Keratinocyte (primary cell): ENCODE measurements around the gene MELTF. TPM values are rescaled to one million over a fixed set of nuclear protein-coding genes. Genes with fewer than 3 reads are reported as not detected.

ENCODE experiments used
- DNase-seq: peaks from one replicate; pipeline ENCODE4 v3.0.0-alpha.2; 2011; ENCODE audit warnings: low read depth, missing footprints, low spot score
- FAIRE-seq: peaks from 2 replicates; lab custom pipeline; 2011; peaks lifted over from hg19 to GRCh38; lab: Jason Lieb, UNC
- H2AFZ ChIP-seq: 2 replicates; pipeline ENCODE4 v1.6.0; 2012; ENCODE audit warnings: low read length, control low read depth, inconsistent platforms; ENCODE audit not compliant: control insufficient read depth
- H3K27ac ChIP-seq: 2 replicates; pipeline ENCODE4 v1.5.1; 2011; ENCODE audit warnings: low read length; ENCODE audit not compliant: control insufficient read depth, insufficient read depth
- H3K27me3 ChIP-seq: 3 replicates; pipeline ENCODE4 v1.6.0; 2011; ENCODE audit warnings: low read length; ENCODE audit not compliant: control insufficient read depth, insufficient read depth; ENCODE audit errors: extremely low read depth
- H3K36me3 ChIP-seq, 2 experiments: 2 replicates in 1 of 2; 3 replicates in 1 of 2; pipeline ENCODE4 v1.5.1; 2011; ENCODE audit warnings: low read length in 2 of 2, mild to moderate bottlenecking in 1 of 2; ENCODE audit not compliant: control insufficient read depth in 2 of 2, insufficient read depth in 2 of 2; ENCODE audit errors: extremely low read depth in 1 of 2
- H3K4me1 ChIP-seq: 3 replicates; pipeline ENCODE4 v1.5.1; 2011; ENCODE audit warnings: low read length; ENCODE audit not compliant: control insufficient read depth, insufficient read depth; ENCODE audit errors: extremely low read depth
- H3K4me2 ChIP-seq: 3 replicates; pipeline ENCODE4 v1.6.0; 2011; ENCODE audit warnings: low read depth, low read length; ENCODE audit not compliant: control insufficient read depth, insufficient read depth; ENCODE audit errors: extremely low read depth
- H3K4me3 ChIP-seq, 3 experiments: fragments of 200-600 bp in 1 of 3; sonication (generic) in 1 of 3; 2 replicates in 2 of 3; 3 replicates in 1 of 3; pipeline ENCODE4 v1.5.1; 2011 to 2016; ENCODE audit warnings: low read length in 3 of 3, mild to moderate bottlenecking in 3 of 3, control low read depth in 2 of 3, inconsistent platforms in 1 of 3, low read depth in 1 of 3, mixed read lengths in 1 of 3, mixed run types in 1 of 3, moderate library complexity in 1 of 3; ENCODE audit not compliant: control insufficient read depth in 2 of 3, insufficient read depth in 2 of 3; ENCODE audit errors: extremely low read depth in 1 of 3
- H3K79me2 ChIP-seq: 2 replicates; pipeline ENCODE4 v1.6.0; 2012; ENCODE audit warnings: low read length; ENCODE audit not compliant: control insufficient read depth, insufficient read depth
- H3K9ac ChIP-seq: 3 replicates; pipeline ENCODE4 v1.6.0; 2011; ENCODE audit warnings: low read length; ENCODE audit not compliant: control insufficient read depth, insufficient read depth; ENCODE audit errors: extremely low read depth
- H3K9me1 ChIP-seq: 3 replicates; pipeline ENCODE4 v1.6.0; 2011; ENCODE audit warnings: low read length; ENCODE audit not compliant: control insufficient read depth, insufficient read depth; ENCODE audit errors: extremely low read depth
- H3K9me3 ChIP-seq: 2 replicates; pipeline ENCODE4 v1.5.1; 2012; ENCODE audit warnings: low read depth, low read length; ENCODE audit not compliant: control insufficient read depth
- H4K20me1 ChIP-seq: 3 replicates; pipeline ENCODE4 v1.6.0; 2011; ENCODE audit warnings: low read length; ENCODE audit not compliant: control insufficient read depth, insufficient read depth; ENCODE audit errors: extremely low read depth
- CTCF ChIP-seq, 3 experiments: IDR thresholded peaks in 1 of 3; conservative IDR thresholded peaks in 1 of 3; optimal IDR thresholded peaks in 1 of 3; 2 replicates in 2 of 3; 3 replicates in 1 of 3; pipeline versions ENCODE3 to v1.5.1; 2011; ENCODE audit warnings: low read length in 3 of 3, mild to moderate bottlenecking in 3 of 3, moderate library complexity in 2 of 3, control low read depth in 1 of 3, inconsistent platforms in 1 of 3; ENCODE audit not compliant: insufficient read depth in 2 of 3; ENCODE audit errors: extremely low read depth in 1 of 3
- EZH2 ChIP-seq: IDR thresholded peaks from one replicate; pipeline ENCODE4 v1.6.1; 2012; ENCODE audit warnings: inconsistent platforms, mild to moderate bottlenecking, low read length, moderate library complexity
- dilution Hi-C: fragments of 300-500 bp; cut with MboI; formaldehyde crosslinking; loops from one replicate; pipeline ENCODE4 v1.7.0; 2020; ENCODE audit warnings: low sequenced_read_pairs; ENCODE audit not compliant: extremely low pct_ligation_motif_present
- polyA plus RNA-seq, 5 experiments: library from polyadenylated mRNA; depleted of rRNA in 3 of 5; stranded (reverse) in 3 of 5; stranded (forward) in 1 of 5; unstranded in 1 of 5; fragments of >200 nt; gene quantifications; 1 replicate in 1 of 5; 2 replicates in 3 of 5; 3 replicates in 1 of 5; pipeline versions ENCODE4 v1.2.1 to v1.2.3, GENCODE V29; 2011 to 2012; ENCODE audit warnings: missing spikeins in 2 of 5, low read depth in 1 of 5, low replicate concordance in 1 of 5

Gene MELTF
- polyA plus RNA-seq, 1 donor (not counting 4 experiments of a cell fraction or from before 2014, with no cell fraction given): 6.0 TPM

GRCh38 chr3:197017003-197017402 is 12.6 kb downstream of the MELTF start:
- no peaks in the 10 kb centered on the region for H3K36me3 ChIP-seq
- H3K9me1 ChIP-seq: no peaks in the 10 kb centered on the region
- H3K27me3 ChIP-seq: no peaks in the 10 kb centered on the region
- no peaks in the 10 kb centered on the region for H4K20me1 ChIP-seq
- TF ChIP-seq CTCF (optimal IDR thresholded peaks at IDR 0.05 in 1 of 3, IDR thresholded peaks at IDR 0.05 in 1 of 3, conservative IDR thresholded peaks at IDR 0.05 in 1 of 3; ENCODE audit: extremely low read depth in 1 of 3, insufficient read depth in 2 of 3, low read length in 3 of 3) (no peak), EZH2 (no peak)
- H3K4me1 ChIP-seq: no peaks in the 10 kb centered on the region
- H3K4me3 ChIP-seq: no peak overlapping the region
- no peak overlapping the region for H3K27ac ChIP-seq
- no peak overlapping the region for H2AFZ ChIP-seq
- H3K9me3 ChIP-seq: no peaks in the 10 kb centered on the region
- H3K4me2 ChIP-seq: no peak overlapping the region
- dilution Hi-C loops: no loop called here
- FAIRE-seq (no peak), DNase-seq (no peak)
- no peak overlapping the region for H3K9ac ChIP-seq
- no peaks in the 10 kb centered on the region for H3K79me2 ChIP-seq

- dilution Hi-C loops: no loop called here
Observed at GRCh38 chr3:197015790-197016736, 13.6 kb downstream of the MELTF start.

More at GRCh38 chr3:197015790-197016736, 13.6 kb downstream of the MELTF start:
- no peaks in the 10 kb centered on the region for H3K27me3 ChIP-seq
- H3K79me2 ChIP-seq: no peaks in the 10 kb centered on the region
- H4K20me1 ChIP-seq: no peaks in the 10 kb centered on the region
- H3K27ac ChIP-seq: no peak overlapping the region
- no peaks in the 10 kb centered on the region for H3K36me3 ChIP-seq
- H2AFZ ChIP-seq: no peak overlapping the region
- H3K9ac ChIP-seq: no peak overlapping the region
- TF ChIP-seq CTCF (optimal IDR thresholded peaks at IDR 0.05 in 1 of 3, IDR thresholded peaks at IDR 0.05 in 1 of 3, conservative IDR thresholded peaks at IDR 0.05 in 1 of 3; ENCODE audit: extremely low read depth in 1 of 3, insufficient read depth in 2 of 3, low read length in 3 of 3) (no peak), EZH2 (no peak)
- FAIRE-seq: no peak
- no peaks in the 10 kb centered on the region for H3K4me1 ChIP-seq
- no peak for DNase-seq
- H3K4me2 ChIP-seq: no peak overlapping the region
- no peaks in the 10 kb centered on the region for H3K9me1 ChIP-seq
- no peak overlapping the region for H3K4me3 ChIP-seq
- H3K9me3 ChIP-seq: no peaks in the 10 kb centered on the region
